H1 (cell line): ENCODE results near the gene ATG2B. TPM values are rescaled to one million over a fixed set of nuclear protein-coding genes. Genes with fewer than 3 reads are reported as not detected.

Experiments
- CTCF ChIA-PET: fragments of 300-600 bp; sonication (Branson Sonifier 250); formaldehyde crosslinking; loops from one replicate; lab custom pipeline; 2021; ENCODE audit not compliant: partially characterized antibody; lab: Charles Lee
- POLR2A ChIA-PET: fragments of 300-600 bp; sonication (Branson Sonifier 250); formaldehyde crosslinking; loops from one replicate; lab custom pipeline; 2021; ENCODE audit warnings: inconsistent platforms; ENCODE audit not compliant: partially characterized antibody; lab: Charles Lee
- DNase-seq, 2 experiments: peaks; one replicate each; pipeline versions ENCODE4 v3.0.0 to v3.0.0-alpha.2; 2010 to 2022; ENCODE audit warnings: low spot score in 2 of 2, low read depth in 1 of 2, mixed read lengths in 1 of 2
- FAIRE-seq: peaks from 2 replicates; lab custom pipeline; 2011; peaks lifted over from hg19 to GRCh38; lab: Jason Lieb, UNC
- H2AFZ ChIP-seq: 2 replicates; pipeline ENCODE4 v1.8.1; 2012; ENCODE audit warnings: low read length, inconsistent platforms
- H2AK5ac ChIP-seq: 2 replicates; pipeline ENCODE4 v1.6.1; 2013; ENCODE audit warnings: low read depth, low read length
- H2BK120ac ChIP-seq: replicated peaks from 2 replicates; pipeline ENCODE3; 2013; ENCODE audit warnings: low read depth, low read length, inconsistent platforms
- H2BK12ac ChIP-seq: 2 replicates; pipeline ENCODE4 v1.6.1; 2013; ENCODE audit warnings: low read depth, low read length
- H2BK15ac ChIP-seq: 2 replicates; pipeline ENCODE4 v1.6.1; 2013; ENCODE audit warnings: low read length
- H2BK20ac ChIP-seq: 2 replicates; pipeline ENCODE4 v1.6.1; 2013; ENCODE audit warnings: low read length
- H2BK5ac ChIP-seq: 2 replicates; pipeline ENCODE4 v1.6.1; 2013; ENCODE audit warnings: low read depth, low read length
- H3K14ac ChIP-seq: 2 replicates; pipeline ENCODE4 v1.6.1; 2013; ENCODE audit warnings: inconsistent platforms; ENCODE audit not compliant: insufficient read length
- H3K18ac ChIP-seq: 2 replicates; pipeline ENCODE4 v1.6.1; 2013; ENCODE audit warnings: low read length; ENCODE audit errors: extremely low read depth
- H3K23ac ChIP-seq: 2 replicates; pipeline ENCODE4 v1.6.1; 2013; ENCODE audit warnings: inconsistent platforms; ENCODE audit not compliant: insufficient read length
- H3K23me2 ChIP-seq: 2 replicates; pipeline ENCODE4 v1.6.1; 2013; ENCODE audit warnings: low read depth, low read length
- H3K27ac ChIP-seq: 2 replicates; pipeline ENCODE4 v1.6.1; 2011; ENCODE audit warnings: low read depth, low read length, inconsistent platforms
- H3K27me3 ChIP-seq, 4 experiments: replicated peaks in 1 of 4; 1 replicate in 1 of 4; 2 replicates in 3 of 4; pipeline versions ENCODE4 v1.6.1 to v1.8.1; 2011 to 2013; ENCODE audit warnings: low read length in 3 of 4, mild to moderate bottlenecking in 3 of 4, inconsistent platforms in 2 of 4, mixed read lengths in 2 of 4, moderate library complexity in 1 of 4; ENCODE audit not compliant: control insufficient read depth in 3 of 4, insufficient read depth in 3 of 4; ENCODE audit errors: extremely low read depth in 1 of 4
- H3K36me3 ChIP-seq, 4 experiments: 2 replicates each; pipeline versions ENCODE4 v1.6.1 to v1.8.1; 2011 to 2013; ENCODE audit warnings: mild to moderate bottlenecking in 4 of 4, low read length in 3 of 4, moderate library complexity in 2 of 4, control low read depth in 1 of 4, inconsistent platforms in 1 of 4; ENCODE audit not compliant: insufficient read depth in 4 of 4, control insufficient read depth in 2 of 4
- H3K4ac ChIP-seq: replicated peaks from 2 replicates; pipeline ENCODE3; 2013; ENCODE audit warnings: low read length, low read depth, mixed read lengths, inconsistent platforms; ENCODE audit not compliant: insufficient read length
- H3K4me1 ChIP-seq, 4 experiments: replicated peaks in 1 of 4; 1 replicate in 1 of 4; 2 replicates in 3 of 4; pipeline versions ENCODE4 v1.6.1 to v1.8.1; 2011 to 2013; ENCODE audit warnings: low read length in 3 of 4, inconsistent platforms in 2 of 4, mixed read lengths in 1 of 4; ENCODE audit not compliant: insufficient read depth in 4 of 4, control insufficient read depth in 3 of 4
- H3K4me2 ChIP-seq, 2 experiments: 2 replicates each; pipeline versions ENCODE4 v1.6.1 to v1.8.1; 2011 to 2013; ENCODE audit warnings: low read depth in 2 of 2, low read length in 2 of 2, control low read depth in 1 of 2, inconsistent platforms in 1 of 2, mild to moderate bottlenecking in 1 of 2; ENCODE audit not compliant: insufficient read depth in 1 of 2
- H3K4me3 ChIP-seq, 4 experiments: fragments of 200-600, 300-600 bp in 1 of 4; sonication (generic), shearing (Covaris generic), sonication (Bioruptor Twin) in 1 of 4; 2 replicates each; pipeline versions ENCODE4 v1.5.1 to v1.8.1; 2011 to 2016; ENCODE audit warnings: low read length in 4 of 4, low read depth in 3 of 4, control low read depth in 2 of 4, inconsistent platforms in 2 of 4, mild to moderate bottlenecking in 2 of 4, mixed read lengths in 1 of 4, moderate library complexity in 1 of 4; ENCODE audit not compliant: insufficient read depth in 2 of 4; ENCODE audit errors: extremely low read depth in 1 of 4
- H3K56ac ChIP-seq: replicated peaks from 2 replicates; pipeline ENCODE3; 2013; ENCODE audit warnings: low read depth, mild to moderate bottlenecking, mixed read lengths, low read length, inconsistent platforms; ENCODE audit not compliant: insufficient read length
- H3K79me1 ChIP-seq: 2 replicates; pipeline ENCODE4 v1.6.1; 2013; ENCODE audit warnings: low read depth, low read length, control low read depth
- H3K79me2 ChIP-seq, 2 experiments: 2 replicates each; pipeline versions ENCODE4 v1.6.1 to v1.8.1; 2012 to 2013; ENCODE audit warnings: low read length in 2 of 2, mild to moderate bottlenecking in 2 of 2, inconsistent platforms in 1 of 2; ENCODE audit not compliant: insufficient read depth in 2 of 2, control insufficient read depth in 1 of 2
- H3K9ac ChIP-seq, 4 experiments: replicated peaks in 1 of 4; 1 replicate in 1 of 4; 2 replicates in 3 of 4; pipeline versions ENCODE4 v1.6.1 to v1.8.1; 2011 to 2013; ENCODE audit warnings: low read depth in 3 of 4, low read length in 3 of 4, control low read depth in 2 of 4, mild to moderate bottlenecking in 2 of 4, moderate library complexity in 2 of 4, inconsistent platforms in 1 of 4; ENCODE audit errors: extremely low read depth in 1 of 4
- H3K9me3 ChIP-seq, 2 experiments: 2 replicates each; pipeline versions ENCODE4 v1.6.1 to v1.8.1; 2012 to 2013; ENCODE audit warnings: mild to moderate bottlenecking in 2 of 2, moderate library complexity in 2 of 2, control low read depth in 1 of 2, inconsistent platforms in 1 of 2, low read depth in 1 of 2, low read length in 1 of 2, mixed read lengths in 1 of 2; ENCODE audit not compliant: insufficient read depth in 2 of 2
- H4K20me1 ChIP-seq, 2 experiments: replicated peaks in 1 of 2; 2 replicates each; pipeline versions ENCODE3 to v1.8.1; 2011 to 2013; ENCODE audit warnings: inconsistent platforms in 2 of 2, low read length in 2 of 2, mild to moderate bottlenecking in 1 of 2; ENCODE audit not compliant: insufficient read depth in 2 of 2, control insufficient read depth in 1 of 2
- H4K5ac ChIP-seq: 2 replicates; pipeline ENCODE4 v1.6.1; 2013; ENCODE audit warnings: low read length, low read depth, mixed read lengths, inconsistent platforms; ENCODE audit not compliant: insufficient read length
- H4K8ac ChIP-seq: 2 replicates; pipeline ENCODE4 v1.8.0; 2013; ENCODE audit warnings: mild to moderate bottlenecking, moderate library complexity, low read length, inconsistent platforms; ENCODE audit not compliant: insufficient read depth; ENCODE audit errors: extremely low read depth
- H4K91ac ChIP-seq: replicated peaks from 2 replicates; pipeline ENCODE3; 2013; ENCODE audit warnings: low read length, mixed read lengths, inconsistent platforms; ENCODE audit not compliant: insufficient read length
- E2F6 ChIP-seq: IDR thresholded peaks from 2 replicates; pipeline ENCODE4 v1.6.1; 2012; ENCODE audit warnings: inconsistent platforms
- EGR1 ChIP-seq: IDR thresholded peaks from 2 replicates; pipeline ENCODE4 v1.6.1; 2011; ENCODE audit warnings: low read depth, low read length, borderline replicate concordance
- MAFK ChIP-seq: IDR thresholded peaks from 2 replicates; pipeline ENCODE4 v1.6.1; 2012; ENCODE audit warnings: low read depth, mild to moderate bottlenecking, improper control_type of control experiment, low read length
- NRF1 ChIP-seq: IDR thresholded peaks from 2 replicates; pipeline ENCODE4 v1.6.1; 2011; ENCODE audit warnings: mild to moderate bottlenecking, low read depth, low read length, improper control_type of control experiment
- RAD21 ChIP-seq, 2 experiments: IDR thresholded peaks in 1 of 2; conservative IDR thresholded peaks in 1 of 2; 2 replicates each; pipeline ENCODE4 v1.6.1; 2011; ENCODE audit warnings: low read depth in 2 of 2, low read length in 2 of 2, improper control_type of control experiment in 1 of 2, inconsistent platforms in 1 of 2, mild to moderate bottlenecking in 1 of 2, moderate library complexity in 1 of 2
- SIRT6 ChIP-seq: IDR thresholded peaks from one replicate; pipeline ENCODE4 v1.7.1; 2012; ENCODE audit warnings: low read length, inconsistent platforms
- SP2 ChIP-seq: IDR thresholded peaks from 2 replicates; pipeline ENCODE4 v1.6.1; 2012; ENCODE audit warnings: mild to moderate bottlenecking, low read length, inconsistent platforms
- USF2 ChIP-seq: IDR thresholded peaks from 2 replicates; pipeline ENCODE4 v1.6.1; 2011; ENCODE audit warnings: low read length, improper control_type of control experiment
- WGBS, 2 experiments: shearing (Covaris generic) in 1 of 2; methylation state at CpG; one replicate each; pipeline versions ENCODE4 v1.1.6 to v1.1.7; 2013 to 2015; ENCODE audit warnings: low lambda C conversion rate in 2 of 2, mixed read lengths in 2 of 2, inconsistent platforms in 1 of 2, low coverage in 1 of 2, missing lambda C conversion rate in 1 of 2; ENCODE audit not compliant: insufficient replicate concordance in 2 of 2, insufficient coverage in 1 of 2, insufficient read length in 1 of 2; ENCODE audit errors: extremely low coverage in 1 of 2, missing lambda C conversion rate in 1 of 2; 5-methylcytosine and 5-hydroxymethylcytosine counted together
- polyA plus RNA-seq, 7 experiments: library from polyadenylated mRNA; depleted of rRNA in 3 of 7; stranded (reverse) in 5 of 7; unstranded in 2 of 7; fragments of >200 nt in 5 of 7; fragments of 200-250 nt in 2 of 7; gene quantifications; 1 replicate in 5 of 7; 2 replicates in 1 of 7; 4 replicates in 1 of 7; pipeline versions ENCODE4 v1.2.1 to v1.2.3, GENCODE V29; 2011 to 2013; ENCODE audit warnings: missing spikeins in 2 of 7, mixed read lengths in 2 of 7
- total RNA-seq: library from RNA; stranded (reverse); fragmentation: NEBNext Ultra II Directional; extraction: Animal tissue kit (Norgen Biotek cat#: 25700); gene quantifications from 2 replicates; pipeline ENCODE4 v1.2.1, GENCODE V29; 2021

The ATG2B gene
- total and polyA plus RNA-seq, 2 of the 8 experiments (the other 6 are each of a cell fraction or from before 2014, with no cell fraction given) = 4.6 to 14.4 TPM

GRCh38 chr14:96233661-96234060 lies 129.5 kb downstream of the ATG2B start:
- 87% methylated on average over 3 of the region's 3 CpGs; no CpG with 5 or more reads in 1 of the 2 experiments for WGBS, 2 experiments
- no peak overlapping the region for H2AFZ ChIP-seq

More at GRCh38 chr14:96233661-96234060, 129.5 kb downstream of the ATG2B start:
- no peak overlapping the region for H3K14ac ChIP-seq
- H3K4me2 ChIP-seq = no peak overlapping the region
- H2BK15ac ChIP-seq = no peak overlapping the region
- no peak overlapping the region for H2BK20ac ChIP-seq
- no peak overlapping the region for H4K91ac ChIP-seq
- H3K9ac ChIP-seq = no peak overlapping the region
- no peaks in the 10 kb centered on the region for H3K79me1 ChIP-seq
- H2AK5ac ChIP-seq = no peak overlapping the region
- no peaks in the 10 kb centered on the region for H3K27me3 ChIP-seq
- no peak overlapping the region; the same call in 1 of the 2 replicates for H4K8ac ChIP-seq
- H3K56ac ChIP-seq = no peak overlapping the region
- H4K20me1 ChIP-seq = no peaks in the 10 kb centered on the region
- POLR2A ChIA-PET = no interaction called here
- H3K23me2 ChIP-seq = 0 out of 2 replicates have a peak, but pooled peaks cover 2% of the 10 kb centered on the region
- H3K27ac ChIP-seq = no peak overlapping the region
- H3K18ac ChIP-seq = no peak overlapping the region
- no peak overlapping the region for H4K5ac ChIP-seq
- no peak overlapping the region for H3K4ac ChIP-seq
- FAIRE-seq (no peak), DNase-seq (no peak)
- H3K4me1 ChIP-seq = peaks cover 0 to 5% (median 0%) of the 10 kb centered on the region in 4 experiments; a peak in 1 of 7 replicates
- peaks cover 2% of the 10 kb centered on the region in 2 experiments; a peak in 2 of 4 replicates for H3K9me3 ChIP-seq
- no peak overlapping the region for H2BK12ac ChIP-seq
- no peak overlapping the region for H2BK120ac ChIP-seq
- H3K23ac ChIP-seq = no peak overlapping the region
- H3K4me3 ChIP-seq = no peak overlapping the region
- no peaks in the 10 kb centered on the region for H3K79me2 ChIP-seq
- TF ChIP-seq E2F6 = no peak
- TF ChIP-seq USF2 = no peak
- no peak for TF ChIP-seq SIRT6
- no peak for TF ChIP-seq NRF1
- TF ChIP-seq RAD21 (IDR thresholded peaks at IDR 0.05 in 1 of 2, conservative IDR thresholded peaks at IDR 0.05 in 1 of 2; ENCODE audit: low read depth in 2 of 2, low read length in 2 of 2) = no peak
- TF ChIP-seq MAFK = no peak
- TF ChIP-seq EGR1 = no peak
- no peak for TF ChIP-seq SP2
- TF ChIP-seq, all 59 proteins: peak for 0
- CTCF ChIA-PET = interaction anchor here (0.6 to 2.7 kb wide), 4 partner anchors 8 to 133 kb away, joined by 3 to 9 read pairs (median 4); no protein-coding TSS in a partner anchor
- Histone ChIP-seq H3K36me3 (no peaks in the 10 kb centered on the region), H2BK5ac (no peak overlapping the region)
